Suppressor macrophage treated with lipopolysaccharide for 1 hour (primary cell): Measurements from ENCODE around the gene ASGR1.
"Not testable (repeated sequence)": the region's sequence is repeated elsewhere in the genome, so short reads cannot be mapped to it uniquely, and the experiment has no call there.

Source experiments
- DNase-seq, 3 donors: peaks; one replicate each; pipeline ENCODE4 v3.0.0-alpha.2; 2020 to 2022

The ASGR1 gene

GRCh38 chr17:7156342-7156940 is 22.7 kb downstream of the ASGR1 start:
- DNase-seq, result no peak

- no peak for DNase-seq
Observed at GRCh38 chr17:7147772-7148171, 31.4 kb downstream of the ASGR1 start.

- DNase-seq, result no peak
Observed at GRCh38 chr17:7146115-7146514, 33.1 kb downstream of the ASGR1 start.

- DNase-seq, result no peak
Observed at GRCh38 chr17:7144213-7144612, 35.0 kb downstream of the ASGR1 start.

- DNase-seq, result no peak
Observed at GRCh38 chr17:7141824-7142223, 37.3 kb downstream of the ASGR1 start.

GRCh38 chr17:7139400-7139799 is 39.8 kb downstream of the ASGR1 start:
- no peak for DNase-seq

- peak; percentile 86 to 91 (median 91) for DNase-seq
Observed at GRCh38 chr17:7138800-7139381, 40.3 kb downstream of the ASGR1 start.

GRCh38 chr17:7137171-7137943 is 41.8 kb downstream of the ASGR1 start:
- peak; percentile 65 to 81 (median 72) for DNase-seq

- peak; percentile 89 to 93 (median 93) for DNase-seq
Observed at GRCh38 chr17:7136266-7136877, 42.8 kb downstream of the ASGR1 start.

GRCh38 chr17:7133916-7134315 is 45.3 kb downstream of the ASGR1 start:
- DNase-seq, result no peak

- DNase-seq, result peak; percentile 91 to 92 (median 91)
Observed at GRCh38 chr17:7133424-7133823, 45.7 kb downstream of the ASGR1 start.

- peak; percentile 93 to 98 (median 96) for DNase-seq
Observed at GRCh38 chr17:7132511-7133094, 46.6 kb downstream of the ASGR1 start.

GRCh38 chr17:7131423-7131791 is 47.8 kb downstream of the ASGR1 start:
- DNase-seq, result peak in 2 of 3 donors; percentile 48 to 55

GRCh38 chr17:7130621-7131422 is 48.3 kb downstream of the ASGR1 start:
- DNase-seq, result peak; percentile 76 to 81 (median 76)

GRCh38 chr17:7129311-7129710 is 49.9 kb downstream of the ASGR1 start:
- no peak for DNase-seq

GRCh38 chr17:7128160-7128559 is 51.0 kb downstream of the ASGR1 start:
- no peak for DNase-seq

GRCh38 chr17:7127501-7127900 is 51.7 kb downstream of the ASGR1 start:
- DNase-seq, result not testable (repeated sequence)

- not testable (repeated sequence) for DNase-seq
Observed at GRCh38 chr17:7126386-7126785, 52.8 kb downstream of the ASGR1 start.

GRCh38 chr17:7124923-7125322 is 54.2 kb downstream of the ASGR1 start:
- DNase-seq, result no peak

GRCh38 chr17:7123844-7124243 is 55.3 kb downstream of the ASGR1 start:
- DNase-seq, result peak; percentile 31 to 59 (median 45)
